Islet of Langerhans (tissue), 1 donor: ENCODE measurements around the gene CCDC126.
"Not testable (repeated sequence)": the region's sequence is repeated elsewhere in the genome, so short reads cannot be mapped to it uniquely, and the experiment has no call there.

ENCODE experiments used
- FAIRE-seq: peaks from one replicate; lab custom pipeline; 2011; peaks lifted over from hg19 to GRCh38; lab: Jason Lieb, UNC

The CCDC126 gene

GRCh38 chr7:23628370-23628769 lies 31.2 kb downstream of the CCDC126 start:
- no peak for FAIRE-seq

GRCh38 chr7:23633417-23633816 lies 36.2 kb downstream of the CCDC126 start:
- FAIRE-seq = no peak

- no peak for FAIRE-seq
Measured at GRCh38 chr7:23645822-23646221, 48.6 kb downstream of the CCDC126 start.

GRCh38 chr7:23653942-23654341 lies 56.8 kb downstream of the CCDC126 start:
- no peak for FAIRE-seq

- no peak for FAIRE-seq
Measured at GRCh38 chr7:23654508-23654907, 57.3 kb downstream of the CCDC126 start.

- FAIRE-seq = no peak
Measured at GRCh38 chr7:23655433-23655832, 58.3 kb downstream of the CCDC126 start.

GRCh38 chr7:23658831-23659427 lies 61.7 kb downstream of the CCDC126 start:
- no peak for FAIRE-seq

- no peak for FAIRE-seq
Measured at GRCh38 chr7:23661385-23661784, 64.2 kb downstream of the CCDC126 start.

GRCh38 chr7:23662124-23662983 lies 65.2 kb downstream of the CCDC126 start:
- FAIRE-seq = no peak

- no peak for FAIRE-seq
Measured at GRCh38 chr7:23662984-23663313, 65.8 kb downstream of the CCDC126 start.

- no peak for FAIRE-seq
Measured at GRCh38 chr7:23664122-23664521, 66.9 kb downstream of the CCDC126 start.

- FAIRE-seq = no peak
Measured at GRCh38 chr7:23672033-23672432, 74.9 kb downstream of the CCDC126 start.

GRCh38 chr7:23679898-23680413 lies 82.8 kb downstream of the CCDC126 start, which contains the start of gene FAM221A:
Gene FAM221A, plus strand, starts transcription at chr7:23680199. Its CDS starts 20 bp downstream, at chr7:23680219.
- no peak for FAIRE-seq

GRCh38 chr7:23680414-23681405 lies 83.5 kb downstream of the CCDC126 start:
- FAIRE-seq = no peak

- not testable (repeated sequence) for FAIRE-seq
Measured at GRCh38 chr7:23684041-23684440, 86.9 kb downstream of the CCDC126 start.

GRCh38 chr7:23685731-23686130 lies 88.5 kb downstream of the CCDC126 start:
- FAIRE-seq = no peak

GRCh38 chr7:23687011-23687410 lies 89.8 kb downstream of the CCDC126 start:
- no peak for FAIRE-seq

- FAIRE-seq = no peak
Measured at GRCh38 chr7:23689165-23689564, 92.0 kb downstream of the CCDC126 start.

- no peak for FAIRE-seq
Measured at GRCh38 chr7:23691320-23691719, 94.1 kb downstream of the CCDC126 start.

GRCh38 chr7:23693224-23693623 lies 96.0 kb downstream of the CCDC126 start:
- no peak for FAIRE-seq
